H1 (cell line): ENCODE results near the gene ARHGEF12. TPM values are rescaled to one million over a fixed set of nuclear protein-coding genes. Genes with fewer than 3 reads are reported as not detected.

Experiments
- CTCF ChIA-PET: fragments of 300-600 bp; sonication (Branson Sonifier 250); formaldehyde crosslinking; loops from one replicate; lab custom pipeline; 2021; ENCODE audit not compliant: partially characterized antibody; lab: Charles Lee
- POLR2A ChIA-PET: fragments of 300-600 bp; sonication (Branson Sonifier 250); formaldehyde crosslinking; loops from one replicate; lab custom pipeline; 2021; ENCODE audit warnings: inconsistent platforms; ENCODE audit not compliant: partially characterized antibody; lab: Charles Lee
- DNase-seq, 2 experiments: peaks; one replicate each; pipeline versions ENCODE4 v3.0.0 to v3.0.0-alpha.2; 2010 to 2022; ENCODE audit warnings: low spot score in 2 of 2, low read depth in 1 of 2, mixed read lengths in 1 of 2
- FAIRE-seq: peaks from 2 replicates; lab custom pipeline; 2011; peaks lifted over from hg19 to GRCh38; lab: Jason Lieb, UNC
- H2AFZ ChIP-seq: 2 replicates; pipeline ENCODE4 v1.8.1; 2012; ENCODE audit warnings: low read length, inconsistent platforms
- H2AK5ac ChIP-seq: 2 replicates; pipeline ENCODE4 v1.6.1; 2013; ENCODE audit warnings: low read depth, low read length
- H2BK120ac ChIP-seq: replicated peaks from 2 replicates; pipeline ENCODE3; 2013; ENCODE audit warnings: low read depth, low read length, inconsistent platforms
- H2BK12ac ChIP-seq: 2 replicates; pipeline ENCODE4 v1.6.1; 2013; ENCODE audit warnings: low read depth, low read length
- H2BK15ac ChIP-seq: 2 replicates; pipeline ENCODE4 v1.6.1; 2013; ENCODE audit warnings: low read length
- H2BK20ac ChIP-seq: 2 replicates; pipeline ENCODE4 v1.6.1; 2013; ENCODE audit warnings: low read length
- H2BK5ac ChIP-seq: 2 replicates; pipeline ENCODE4 v1.6.1; 2013; ENCODE audit warnings: low read depth, low read length
- H3K14ac ChIP-seq: 2 replicates; pipeline ENCODE4 v1.6.1; 2013; ENCODE audit warnings: inconsistent platforms; ENCODE audit not compliant: insufficient read length
- H3K18ac ChIP-seq: 2 replicates; pipeline ENCODE4 v1.6.1; 2013; ENCODE audit warnings: low read length; ENCODE audit errors: extremely low read depth
- H3K23ac ChIP-seq: 2 replicates; pipeline ENCODE4 v1.6.1; 2013; ENCODE audit warnings: inconsistent platforms; ENCODE audit not compliant: insufficient read length
- H3K23me2 ChIP-seq: 2 replicates; pipeline ENCODE4 v1.6.1; 2013; ENCODE audit warnings: low read depth, low read length
- H3K27ac ChIP-seq: 2 replicates; pipeline ENCODE4 v1.6.1; 2011; ENCODE audit warnings: low read depth, low read length, inconsistent platforms
- H3K27me3 ChIP-seq, 4 experiments: replicated peaks in 1 of 4; 1 replicate in 1 of 4; 2 replicates in 3 of 4; pipeline versions ENCODE4 v1.6.1 to v1.8.1; 2011 to 2013; ENCODE audit warnings: low read length in 3 of 4, mild to moderate bottlenecking in 3 of 4, inconsistent platforms in 2 of 4, mixed read lengths in 2 of 4, moderate library complexity in 1 of 4; ENCODE audit not compliant: control insufficient read depth in 3 of 4, insufficient read depth in 3 of 4; ENCODE audit errors: extremely low read depth in 1 of 4
- H3K36me3 ChIP-seq, 4 experiments: 2 replicates each; pipeline versions ENCODE4 v1.6.1 to v1.8.1; 2011 to 2013; ENCODE audit warnings: mild to moderate bottlenecking in 4 of 4, low read length in 3 of 4, moderate library complexity in 2 of 4, control low read depth in 1 of 4, inconsistent platforms in 1 of 4; ENCODE audit not compliant: insufficient read depth in 4 of 4, control insufficient read depth in 2 of 4
- H3K4ac ChIP-seq: replicated peaks from 2 replicates; pipeline ENCODE3; 2013; ENCODE audit warnings: low read length, low read depth, mixed read lengths, inconsistent platforms; ENCODE audit not compliant: insufficient read length
- H3K4me1 ChIP-seq, 4 experiments: replicated peaks in 1 of 4; 1 replicate in 1 of 4; 2 replicates in 3 of 4; pipeline versions ENCODE4 v1.6.1 to v1.8.1; 2011 to 2013; ENCODE audit warnings: low read length in 3 of 4, inconsistent platforms in 2 of 4, mixed read lengths in 1 of 4; ENCODE audit not compliant: insufficient read depth in 4 of 4, control insufficient read depth in 3 of 4
- H3K4me2 ChIP-seq, 2 experiments: 2 replicates each; pipeline versions ENCODE4 v1.6.1 to v1.8.1; 2011 to 2013; ENCODE audit warnings: low read depth in 2 of 2, low read length in 2 of 2, control low read depth in 1 of 2, inconsistent platforms in 1 of 2, mild to moderate bottlenecking in 1 of 2; ENCODE audit not compliant: insufficient read depth in 1 of 2
- H3K4me3 ChIP-seq, 4 experiments: fragments of 200-600, 300-600 bp in 1 of 4; sonication (generic), shearing (Covaris generic), sonication (Bioruptor Twin) in 1 of 4; 2 replicates each; pipeline versions ENCODE4 v1.5.1 to v1.8.1; 2011 to 2016; ENCODE audit warnings: low read length in 4 of 4, low read depth in 3 of 4, control low read depth in 2 of 4, inconsistent platforms in 2 of 4, mild to moderate bottlenecking in 2 of 4, mixed read lengths in 1 of 4, moderate library complexity in 1 of 4; ENCODE audit not compliant: insufficient read depth in 2 of 4; ENCODE audit errors: extremely low read depth in 1 of 4
- H3K56ac ChIP-seq: replicated peaks from 2 replicates; pipeline ENCODE3; 2013; ENCODE audit warnings: low read depth, mild to moderate bottlenecking, mixed read lengths, low read length, inconsistent platforms; ENCODE audit not compliant: insufficient read length
- H3K79me1 ChIP-seq: 2 replicates; pipeline ENCODE4 v1.6.1; 2013; ENCODE audit warnings: low read depth, low read length, control low read depth
- H3K79me2 ChIP-seq, 2 experiments: 2 replicates each; pipeline versions ENCODE4 v1.6.1 to v1.8.1; 2012 to 2013; ENCODE audit warnings: low read length in 2 of 2, mild to moderate bottlenecking in 2 of 2, inconsistent platforms in 1 of 2; ENCODE audit not compliant: insufficient read depth in 2 of 2, control insufficient read depth in 1 of 2
- H3K9ac ChIP-seq, 4 experiments: replicated peaks in 1 of 4; 1 replicate in 1 of 4; 2 replicates in 3 of 4; pipeline versions ENCODE4 v1.6.1 to v1.8.1; 2011 to 2013; ENCODE audit warnings: low read depth in 3 of 4, low read length in 3 of 4, control low read depth in 2 of 4, mild to moderate bottlenecking in 2 of 4, moderate library complexity in 2 of 4, inconsistent platforms in 1 of 4; ENCODE audit errors: extremely low read depth in 1 of 4
- H3K9me3 ChIP-seq, 2 experiments: 2 replicates each; pipeline versions ENCODE4 v1.6.1 to v1.8.1; 2012 to 2013; ENCODE audit warnings: mild to moderate bottlenecking in 2 of 2, moderate library complexity in 2 of 2, control low read depth in 1 of 2, inconsistent platforms in 1 of 2, low read depth in 1 of 2, low read length in 1 of 2, mixed read lengths in 1 of 2; ENCODE audit not compliant: insufficient read depth in 2 of 2
- H4K20me1 ChIP-seq, 2 experiments: replicated peaks in 1 of 2; 2 replicates each; pipeline versions ENCODE3 to v1.8.1; 2011 to 2013; ENCODE audit warnings: inconsistent platforms in 2 of 2, low read length in 2 of 2, mild to moderate bottlenecking in 1 of 2; ENCODE audit not compliant: insufficient read depth in 2 of 2, control insufficient read depth in 1 of 2
- H4K5ac ChIP-seq: 2 replicates; pipeline ENCODE4 v1.6.1; 2013; ENCODE audit warnings: low read length, low read depth, mixed read lengths, inconsistent platforms; ENCODE audit not compliant: insufficient read length
- H4K8ac ChIP-seq: 2 replicates; pipeline ENCODE4 v1.8.0; 2013; ENCODE audit warnings: mild to moderate bottlenecking, moderate library complexity, low read length, inconsistent platforms; ENCODE audit not compliant: insufficient read depth; ENCODE audit errors: extremely low read depth
- H4K91ac ChIP-seq: replicated peaks from 2 replicates; pipeline ENCODE3; 2013; ENCODE audit warnings: low read length, mixed read lengths, inconsistent platforms; ENCODE audit not compliant: insufficient read length
- CHD2 ChIP-seq: IDR thresholded peaks from 2 replicates; pipeline ENCODE4 v1.6.1; 2012; ENCODE audit warnings: low read length, improper control_type of control experiment
- EZH2 ChIP-seq: fragments of 200-600 bp; sonication (generic); IDR thresholded peaks from 2 replicates; pipeline ENCODE4 v1.7.1; 2012; ENCODE audit warnings: low read depth, mild to moderate bottlenecking, moderate library complexity, low read length, inconsistent platforms; ENCODE audit not compliant: severe bottlenecking
- FOSL1 ChIP-seq: IDR thresholded peaks from 2 replicates; pipeline ENCODE4 v1.6.1; 2011; ENCODE audit warnings: mild to moderate bottlenecking, low read depth, low read length, moderate library complexity; ENCODE audit not compliant: insufficient read depth
- GTF2F1 ChIP-seq: IDR thresholded peaks from 2 replicates; pipeline ENCODE4 v1.6.1; 2012; ENCODE audit warnings: low read depth, low read length, improper control_type of control experiment, borderline replicate concordance
- HDAC2 ChIP-seq, 2 experiments: fragments of 300-600 bp in 1 of 2; sonication (generic) in 1 of 2; IDR thresholded peaks; 2 replicates each; pipeline ENCODE4 v1.6.1; 2011 to 2012; ENCODE audit warnings: low read depth in 2 of 2, low read length in 2 of 2, mild to moderate bottlenecking in 2 of 2, moderate library complexity in 2 of 2, borderline replicate concordance in 1 of 2, inconsistent platforms in 1 of 2
- MAFK ChIP-seq: IDR thresholded peaks from 2 replicates; pipeline ENCODE4 v1.6.1; 2012; ENCODE audit warnings: low read depth, mild to moderate bottlenecking, improper control_type of control experiment, low read length
- RNF2 ChIP-seq: fragments of 200-900, 300-1000 bp; sonication (generic); IDR thresholded peaks from 2 replicates; pipeline ENCODE4 v1.7.1; 2016; ENCODE audit warnings: borderline replicate concordance, low read depth, mild to moderate bottlenecking, antibody characterized with exemption, low read length; ENCODE audit not compliant: poor library complexity, severe bottlenecking; ENCODE audit errors: missing control alignments
- SAP30 ChIP-seq: fragments of 300-600 bp; sonication (generic); IDR thresholded peaks from 2 replicates; pipeline ENCODE4 v1.7.1; 2012; ENCODE audit warnings: low read length, moderate library complexity, mild to moderate bottlenecking, inconsistent platforms; ENCODE audit not compliant: insufficient read depth, insufficient replicate concordance
- SIRT6 ChIP-seq: IDR thresholded peaks from one replicate; pipeline ENCODE4 v1.7.1; 2012; ENCODE audit warnings: low read length, inconsistent platforms
- WGBS, 2 experiments: shearing (Covaris generic) in 1 of 2; methylation state at CpG; one replicate each; pipeline versions ENCODE4 v1.1.6 to v1.1.7; 2013 to 2015; ENCODE audit warnings: low lambda C conversion rate in 2 of 2, mixed read lengths in 2 of 2, inconsistent platforms in 1 of 2, low coverage in 1 of 2, missing lambda C conversion rate in 1 of 2; ENCODE audit not compliant: insufficient replicate concordance in 2 of 2, insufficient coverage in 1 of 2, insufficient read length in 1 of 2; ENCODE audit errors: extremely low coverage in 1 of 2, missing lambda C conversion rate in 1 of 2; 5-methylcytosine and 5-hydroxymethylcytosine counted together
- polyA plus RNA-seq, 7 experiments: library from polyadenylated mRNA; depleted of rRNA in 3 of 7; stranded (reverse) in 5 of 7; unstranded in 2 of 7; fragments of >200 nt in 5 of 7; fragments of 200-250 nt in 2 of 7; gene quantifications; 1 replicate in 5 of 7; 2 replicates in 1 of 7; 4 replicates in 1 of 7; pipeline versions ENCODE4 v1.2.1 to v1.2.3, GENCODE V29; 2011 to 2013; ENCODE audit warnings: missing spikeins in 2 of 7, mixed read lengths in 2 of 7
- total RNA-seq: library from RNA; stranded (reverse); fragmentation: NEBNext Ultra II Directional; extraction: Animal tissue kit (Norgen Biotek cat#: 25700); gene quantifications from 2 replicates; pipeline ENCODE4 v1.2.1, GENCODE V29; 2021
- TF ChIP-seq, protein P1 (sequence below): IDR thresholded peaks from 2 replicates; pipeline ENCODE4 v1.6.1; 2011; ENCODE audit warnings: low read length, improper control_type of control experiment
- TF ChIP-seq, protein P2 (sequence below): IDR thresholded peaks from 2 replicates; pipeline ENCODE4 v1.6.1; 2011; ENCODE audit warnings: low read depth, mild to moderate bottlenecking, low read length; ENCODE audit not compliant: insufficient read depth

Gene ARHGEF12
- total and polyA plus RNA-seq, 2 of the 8 experiments (the other 6 are each of a cell fraction or from before 2014, with no cell fraction given) = 5.1 to 33.7 TPM

DNA sequence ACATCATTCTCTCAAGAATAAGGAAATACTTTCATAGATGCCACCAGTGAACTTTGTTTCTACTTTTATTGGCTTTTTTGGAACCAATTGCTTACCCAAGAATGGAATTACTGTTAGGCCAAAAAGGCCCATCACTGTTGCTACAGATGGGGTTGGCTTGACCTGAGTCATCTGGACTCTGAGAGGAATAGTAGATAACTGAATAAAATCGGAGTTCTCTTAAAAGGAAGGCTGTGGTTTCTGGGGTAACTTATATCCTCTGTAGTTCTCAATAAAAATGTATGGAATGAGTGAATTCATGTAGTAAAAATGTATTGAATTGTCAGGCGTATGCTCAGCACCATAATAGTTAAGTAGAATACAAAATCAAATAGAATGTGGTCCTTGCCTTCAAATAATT, 56.6 kb downstream of the ARHGEF12 start:
- FAIRE-seq = no peak
- H3K4me1 ChIP-seq = peaks cover 0 to 3% (median 0%) of the 10 kb centered on the region in 4 experiments; a peak in 1 of 7 replicates
- no peak overlapping the region for H3K27ac ChIP-seq
- no peak overlapping the region for H3K4me3 ChIP-seq
- H3K79me2 ChIP-seq = peaks cover 0 to 52% of the 10 kb centered on the region in 2 experiments; a peak in 2 of 4 replicates
- no peak overlapping the region for H3K23ac ChIP-seq
- no peak overlapping the region for H2BK20ac ChIP-seq
- H3K36me3 ChIP-seq = no peaks in the 10 kb centered on the region; a peak in 1 of 8 replicates
- H3K14ac ChIP-seq = no peak overlapping the region
- no peak overlapping the region for H4K91ac ChIP-seq
- H3K4me2 ChIP-seq = no peak overlapping the region
- DNase-seq = no peak
- no peak overlapping the region for H3K18ac ChIP-seq
- ChIA-PET POLR2A (no interaction called here), CTCF (no interaction called here)
- H2AK5ac ChIP-seq = no peak overlapping the region
- H3K56ac ChIP-seq = no peak overlapping the region
- H4K5ac ChIP-seq = no peak overlapping the region
- no peak overlapping the region for H2AFZ ChIP-seq
- peaks cover 0 to 3% of the 10 kb centered on the region in 2 experiments for H4K20me1 ChIP-seq
- H2BK12ac ChIP-seq = no peak overlapping the region
- H2BK120ac ChIP-seq = no peak overlapping the region
- H3K23me2 ChIP-seq = no peaks in the 10 kb centered on the region
- H3K4ac ChIP-seq = no peak overlapping the region
- H2BK15ac ChIP-seq = no peak overlapping the region
- H3K9me3 ChIP-seq = peaks cover 4 to 6% of the 10 kb centered on the region in 2 experiments; a peak in 1 of 4 replicates
- no peak overlapping the region for H3K9ac ChIP-seq
- peaks cover 4% of the 10 kb centered on the region; the same call in 1 of the 2 replicates for H3K79me1 ChIP-seq
- no peak overlapping the region for H4K8ac ChIP-seq
- no peak overlapping the region for H2BK5ac ChIP-seq
- H3K27me3 ChIP-seq = no peaks in the 10 kb centered on the region
- 85% methylated on average over 2 of the region's 2 CpGs; no CpG with 5 or more reads in 1 of the 2 experiments for WGBS, 2 experiments
- TF ChIP-seq, protein P1, sequence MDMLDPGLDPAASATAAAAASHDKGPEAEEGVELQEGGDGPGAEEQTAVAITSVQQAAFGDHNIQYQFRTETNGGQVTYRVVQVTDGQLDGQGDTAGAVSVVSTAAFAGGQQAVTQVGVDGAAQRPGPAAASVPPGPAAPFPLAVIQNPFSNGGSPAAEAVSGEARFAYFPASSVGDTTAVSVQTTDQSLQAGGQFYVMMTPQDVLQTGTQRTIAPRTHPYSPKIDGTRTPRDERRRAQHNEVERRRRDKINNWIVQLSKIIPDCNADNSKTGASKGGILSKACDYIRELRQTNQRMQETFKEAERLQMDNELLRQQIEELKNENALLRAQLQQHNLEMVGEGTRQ = no peak
- no peak for TF ChIP-seq RNF2
- no peak for TF ChIP-seq CHD2
- TF ChIP-seq HDAC2 (IDR thresholded peaks at IDR 0.05; ENCODE audit: borderline replicate concordance in 1 of 2, low read depth in 2 of 2, low read length in 2 of 2) = no peak
- TF ChIP-seq SIRT6 = no peak
- TF ChIP-seq FOSL1 = no peak
- no peak for TF ChIP-seq MAFK
- no peak for TF ChIP-seq SAP30
- TF ChIP-seq EZH2 = no peak
- no peak for TF ChIP-seq GTF2F1
- TF ChIP-seq, protein P2, sequence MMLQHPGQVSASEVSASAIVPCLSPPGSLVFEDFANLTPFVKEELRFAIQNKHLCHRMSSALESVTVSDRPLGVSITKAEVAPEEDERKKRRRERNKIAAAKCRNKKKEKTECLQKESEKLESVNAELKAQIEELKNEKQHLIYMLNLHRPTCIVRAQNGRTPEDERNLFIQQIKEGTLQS = no peak
